Measurements from ENCODE around the gene RELB.

- TF ChIP-seq CTCF (conservative IDR thresholded peaks at IDR 0.05; ENCODE audit: low read depth, low read length) (no peak), EZH2 (IDR thresholded peaks at IDR 0.05; ENCODE audit: low read length, unreplicated experiment) (no peak)
These were observed 24.0 kb downstream of the RELB start for GRCh38 chr19:45025264-45025663.
